ENCODE data around the gene GLCE.

The GLCE gene

DNA sequence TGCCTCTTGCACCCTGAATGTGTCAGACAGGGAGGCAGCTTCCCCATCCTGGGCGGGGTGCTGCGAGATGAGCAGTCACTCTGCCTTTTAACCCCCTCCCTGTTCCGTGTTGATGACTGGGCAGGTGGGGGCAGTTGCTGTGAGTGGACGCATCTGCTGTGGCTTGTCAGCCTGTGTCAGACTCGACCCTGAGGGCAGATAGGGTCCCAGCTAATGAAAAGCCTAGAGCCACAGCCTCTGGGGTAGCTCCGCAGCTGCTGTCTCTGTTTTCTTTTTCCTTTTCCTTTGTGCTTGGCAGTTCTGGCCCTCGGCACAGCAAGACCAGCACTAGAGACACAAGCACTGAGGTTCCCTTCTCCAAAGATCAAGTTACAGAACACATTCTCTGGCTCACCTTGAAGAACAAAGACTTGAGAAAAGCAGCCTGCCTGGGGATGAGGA is 43.0 kb upstream of the GLCE start:
- TF ChIP-seq EZH2phosphoT487 (conservative IDR thresholded peaks at IDR 0.05; ENCODE audit: low read length): no peak
- no peak for TF ChIP-seq CTCF (IDR thresholded peaks at IDR 0.05; ENCODE audit: insufficient read depth, low read length, poor library complexity, severe bottlenecking)
- no peaks in the 10 kb centered on the region for H3K9me2 ChIP-seq (replicated peaks; ENCODE audit: insufficient read depth, low read length)
- no peaks in the 10 kb centered on the region for H3K79me2 ChIP-seq (ENCODE audit: insufficient read depth, low read length)
- H3K9me3 ChIP-seq (ENCODE audit: insufficient read depth, low read length): no peaks in the 10 kb centered on the region
- H2AFZ ChIP-seq (ENCODE audit: low read depth, low read length, severe bottlenecking): no peak overlapping the region
- H3K27ac ChIP-seq (ENCODE audit: low read depth, low read length): no peak overlapping the region
- no peak overlapping the region for H3K4me3 ChIP-seq (ENCODE audit: insufficient read depth, low read length, poor library complexity, severe bottlenecking)
- no peak overlapping the region for H3K9ac ChIP-seq (ENCODE audit: low read length)
- no peaks in the 10 kb centered on the region for H3K27me3 ChIP-seq (ENCODE audit: low read length)
- no peaks in the 10 kb centered on the region for H3K36me3 ChIP-seq (ENCODE audit: low read length)
- no peak overlapping the region for H3K4me2 ChIP-seq (ENCODE audit: low read depth, low read length, poor library complexity, severe bottlenecking)
- H4K20me1 ChIP-seq (ENCODE audit: low read depth, low read length): no peaks in the 10 kb centered on the region
- H3F3A ChIP-seq (ENCODE audit: insufficient read depth): no peaks in the 10 kb centered on the region

DNA sequence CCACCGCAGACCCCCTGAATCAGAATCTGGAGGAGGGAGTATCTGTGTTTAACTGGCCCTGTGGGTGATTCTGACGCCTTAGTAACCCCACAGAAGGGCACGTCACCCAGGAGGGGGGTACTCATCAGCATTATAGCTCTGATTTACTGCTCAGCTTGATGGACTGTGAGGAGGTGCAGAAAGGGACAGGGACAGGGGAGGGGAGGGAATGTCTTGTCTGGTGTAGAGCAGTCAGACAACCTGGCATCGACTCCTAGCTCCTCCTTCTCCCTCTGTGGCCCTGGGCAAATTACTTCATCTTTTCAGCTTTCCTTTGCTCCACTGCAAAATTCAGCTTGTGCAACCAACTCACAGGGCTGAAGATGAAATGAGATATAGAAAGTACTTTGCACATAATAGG is 42.3 kb upstream of the GLCE start:
- no peaks in the 10 kb centered on the region for H3K9me3 ChIP-seq (ENCODE audit: insufficient read depth, low read length)
- no peaks in the 10 kb centered on the region for H3K9me2 ChIP-seq (replicated peaks; ENCODE audit: insufficient read depth, low read length)
- no peaks in the 10 kb centered on the region for H4K20me1 ChIP-seq (ENCODE audit: low read depth, low read length)
- H3K36me3 ChIP-seq (ENCODE audit: low read length): no peaks in the 10 kb centered on the region
- no peak overlapping the region for H2AFZ ChIP-seq (ENCODE audit: low read depth, low read length, severe bottlenecking)
- H3K79me2 ChIP-seq (ENCODE audit: insufficient read depth, low read length): no peaks in the 10 kb centered on the region
- no peaks in the 10 kb centered on the region for H3K27me3 ChIP-seq (ENCODE audit: low read length)
- H3K27ac ChIP-seq (ENCODE audit: low read depth, low read length): no peak overlapping the region
- no peak overlapping the region for H3K4me3 ChIP-seq (ENCODE audit: insufficient read depth, low read length, poor library complexity, severe bottlenecking)
- H3K9ac ChIP-seq (ENCODE audit: low read length): no peak overlapping the region
- TF ChIP-seq EZH2phosphoT487 (conservative IDR thresholded peaks at IDR 0.05; ENCODE audit: low read length) (no peak), CTCF (IDR thresholded peaks at IDR 0.05; ENCODE audit: insufficient read depth, low read length, poor library complexity, severe bottlenecking) (no peak)
- no peak overlapping the region for H3K4me2 ChIP-seq (ENCODE audit: low read depth, low read length, poor library complexity, severe bottlenecking)
- H3F3A ChIP-seq (ENCODE audit: insufficient read depth): no peaks in the 10 kb centered on the region

DNA sequence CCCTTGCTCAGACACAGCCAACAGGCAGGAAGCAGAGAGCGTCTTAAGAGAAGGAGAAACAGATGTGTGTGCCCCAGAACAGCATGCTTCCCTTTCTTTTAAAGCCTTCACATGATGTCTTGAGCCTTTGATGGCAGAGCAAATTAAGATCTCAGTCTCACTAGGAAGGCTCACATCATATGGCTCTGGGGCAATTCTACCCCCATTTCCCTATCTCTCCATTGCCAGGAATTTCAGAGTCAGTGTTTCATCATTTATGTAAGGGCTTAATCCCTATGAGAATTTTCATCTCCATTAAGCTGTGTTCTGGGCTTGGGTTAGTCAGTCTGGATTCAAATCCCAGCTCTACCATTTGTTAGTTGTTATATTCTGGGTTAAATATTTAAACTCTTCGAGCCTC is 41.4 kb upstream of the GLCE start:
- Histone ChIP-seq H3K9me3 (ENCODE audit: insufficient read depth, low read length) (no peaks in the 10 kb centered on the region), H3F3A (ENCODE audit: insufficient read depth) (no peaks in the 10 kb centered on the region), H3K9ac (ENCODE audit: low read length) (no peak overlapping the region), H3K36me3 (ENCODE audit: low read length) (no peaks in the 10 kb centered on the region), H3K27ac (ENCODE audit: low read depth, low read length) (no peak overlapping the region), H3K4me2 (ENCODE audit: low read depth, low read length, poor library complexity, severe bottlenecking) (no peak overlapping the region), H3K9me2 (replicated peaks; ENCODE audit: insufficient read depth, low read length) (no peaks in the 10 kb centered on the region), H3K79me2 (ENCODE audit: insufficient read depth, low read length) (no peaks in the 10 kb centered on the region), H3K27me3 (ENCODE audit: low read length) (no peaks in the 10 kb centered on the region), H3K4me3 (ENCODE audit: insufficient read depth, low read length, poor library complexity, severe bottlenecking) (no peak overlapping the region), H2AFZ (ENCODE audit: low read depth, low read length, severe bottlenecking) (no peak overlapping the region), H4K20me1 (ENCODE audit: low read depth, low read length) (no peaks in the 10 kb centered on the region)
- TF ChIP-seq EZH2phosphoT487 (conservative IDR thresholded peaks at IDR 0.05; ENCODE audit: low read length) (no peak), CTCF (IDR thresholded peaks at IDR 0.05; ENCODE audit: insufficient read depth, low read length, poor library complexity, severe bottlenecking) (no peak)

All from SU-DHL-6 (cell line).